ENCODE data around the gene KRTAP21-2. TPM values are rescaled to one million over a fixed set of nuclear protein-coding genes. Genes with fewer than 3 reads are reported as not detected.

KRTAP21-2 gene
- polyA plus RNA-seq, 2 of the 4 experiments (the other 2 are of a cell fraction): not detected

DNA sequence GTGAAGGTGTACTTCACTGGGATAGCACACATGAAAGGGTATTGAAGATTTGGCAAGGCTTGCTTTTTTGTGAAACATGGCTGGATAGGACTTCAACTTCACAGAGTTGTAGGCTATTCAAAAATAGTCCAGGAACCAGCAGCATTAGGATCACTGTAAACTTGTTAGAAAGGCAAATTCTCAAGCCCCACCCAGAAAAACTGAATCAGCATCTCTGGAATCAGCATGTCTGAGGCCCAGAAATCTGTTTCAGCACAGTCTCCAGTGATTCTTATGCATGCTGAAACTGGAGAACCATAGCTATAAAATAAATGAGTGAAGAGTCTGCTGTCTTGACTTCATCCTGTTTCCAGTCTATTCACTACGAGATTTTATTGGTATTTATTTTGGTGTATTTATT, 20.3 kb downstream of the KRTAP21-2 start:
- no peak for DNase-seq (ENCODE audit: low read depth in 1 of 2, low spot score in 1 of 2)
- FAIRE-seq: no peak
- Histone ChIP-seq H3K27ac (no peak overlapping the region), H3K4me3 (no peak overlapping the region), H3K9me3 (no peaks in the 10 kb centered on the region), H3K4me1 (no peaks in the 10 kb centered on the region), H3K4me2 (no peak overlapping the region)
- TF ChIP-seq TP53 (CRISPR knock-in tag; IDR thresholded peaks at IDR 0.05) (no peak), PHF8 (IDR thresholded peaks at IDR 0.05; ENCODE audit: borderline replicate concordance, low read depth) (no peak), SMC3 (IDR thresholded peaks at IDR 0.05) (no peak), HEYL (CRISPR knock-in tag; IDR thresholded peaks at IDR 0.05) (no peak), CHD4 (IDR thresholded peaks at IDR 0.05; ENCODE audit: borderline replicate concordance) (no peak), CTCF (IDR thresholded peaks at IDR 0.05) (no peak), HOXB5 (CRISPR knock-in tag; IDR thresholded peaks at IDR 0.05) (no peak), POLR2AphosphoS2 (conservative IDR thresholded peaks at IDR 0.05; ENCODE audit: low read length) (no peak), JUN (IDR thresholded peaks at IDR 0.05) (no peak), EP300 (IDR thresholded peaks at IDR 0.05) (no peak), RNF2 (IDR thresholded peaks at IDR 0.05; ENCODE audit: borderline replicate concordance, low read depth) (no peak), KDM5A (IDR thresholded peaks at IDR 0.05) (no peak), ZC3H11A (IDR thresholded peaks at IDR 0.05) (no peak), MAZ (IDR thresholded peaks at IDR 0.05; ENCODE audit: borderline replicate concordance, low read depth, low read length) (no peak)
- TF ChIP-seq, protein P1, sequence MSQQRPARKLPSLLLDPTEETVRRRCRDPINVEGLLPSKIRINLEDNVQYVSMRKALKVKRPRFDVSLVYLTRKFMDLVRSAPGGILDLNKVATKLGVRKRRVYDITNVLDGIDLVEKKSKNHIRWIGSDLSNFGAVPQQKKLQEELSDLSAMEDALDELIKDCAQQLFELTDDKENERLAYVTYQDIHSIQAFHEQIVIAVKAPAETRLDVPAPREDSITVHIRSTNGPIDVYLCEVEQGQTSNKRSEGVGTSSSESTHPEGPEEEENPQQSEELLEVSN (IDR thresholded peaks at IDR 0.05; ENCODE audit: borderline replicate concordance, low read depth): no peak
- ChIA-PET CTCF (no interaction called here), POLR2A (no interaction called here)
- WGBS (ENCODE audit: missing lambda C conversion rate): 0% methylated on average over 1 of the region's 1 CpG
- ATAC-seq: no peak

- ATAC-seq (no peak), FAIRE-seq (no peak), DNase-seq (ENCODE audit: low read depth in 1 of 2, low spot score in 1 of 2) (no peak)
- CTCF ChIA-PET: no interaction called here
- Histone ChIP-seq H3K9me3 (no peaks in the 10 kb centered on the region), H3K27ac (no peak overlapping the region), H3K4me1 (no peaks in the 10 kb centered on the region), H3K4me2 (no peak overlapping the region), H3K4me3 (no peak overlapping the region)
- TF ChIP-seq HMGXB4 (CRISPR knock-in tag; IDR thresholded peaks at IDR 0.05; ENCODE audit: borderline replicate concordance): no peak
- TF ChIP-seq MAZ (IDR thresholded peaks at IDR 0.05; ENCODE audit: borderline replicate concordance, low read depth, low read length): no peak
- no peak for TF ChIP-seq ZFP36 (IDR thresholded peaks at IDR 0.05; ENCODE audit: borderline replicate concordance, partially characterized antibody)
- TF ChIP-seq POLR2A (IDR thresholded peaks at IDR 0.05; ENCODE audit: low read length): no peak
- no peak for TF ChIP-seq NFE2L2 (conservative IDR thresholded peaks at IDR 0.05; ENCODE audit: low read length)
- POLR2A ChIA-PET: no interaction called here
- 65% methylated on average over 1 of the region's 1 CpG for WGBS (ENCODE audit: missing lambda C conversion rate)
Observed at GRCh38 chr21:30719401-30719800, 27.7 kb downstream of the KRTAP21-2 start.

DNA sequence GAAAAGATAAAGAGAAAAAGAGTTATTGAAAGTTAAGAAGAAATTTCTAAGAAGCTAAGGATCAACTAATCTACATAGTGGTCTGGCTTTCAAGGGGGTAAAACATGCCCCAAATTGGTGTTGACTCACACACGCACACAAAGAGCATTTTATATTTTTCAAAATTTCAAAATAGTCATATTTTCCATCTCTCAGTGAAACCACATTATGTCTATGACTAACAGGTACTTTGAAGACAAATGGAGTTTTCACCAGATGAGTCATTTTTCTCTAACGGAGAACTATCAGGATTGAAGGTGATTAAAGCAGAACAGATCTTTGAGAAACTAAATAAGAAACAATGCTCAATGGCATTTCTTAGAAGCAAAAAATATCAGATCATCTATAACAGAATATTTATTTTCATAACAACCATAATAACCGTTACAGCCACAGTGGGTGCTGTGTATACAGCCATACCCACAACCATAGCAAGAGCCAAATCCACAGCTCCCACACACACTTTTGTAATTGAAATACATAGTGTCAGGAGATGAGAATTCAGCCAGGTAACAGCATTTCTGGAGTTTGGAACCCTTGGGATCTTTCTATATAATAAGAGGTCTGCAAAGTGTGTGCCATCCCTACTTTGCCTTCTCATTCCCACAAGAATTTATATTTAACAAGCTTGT, 28.7 kb downstream of the KRTAP21-2 start, which contains the start of gene KRTAP21-3:
Gene KRTAP21-3 (minus strand): TSS at position 539 of the 671 bp plus-strand sequence. CDS start 18 bp downstream, at position 521.
- ATAC-seq: no peak
- H3K4me2 ChIP-seq: no peak within 1 kb of the TSS
- no peak for FAIRE-seq
- ChIA-PET POLR2A (no interaction called here), CTCF (no interaction called here)
- no peak within 1 kb of the TSS for H3K27ac ChIP-seq
- H3K9me3 ChIP-seq: no peaks in the 10 kb centered on the region
- no peak for DNase-seq (ENCODE audit: low read depth in 1 of 2, low spot score in 1 of 2)
- H3K4me3 ChIP-seq: no peak within 1 kb of the TSS
- 11% methylated on average over 3 of the region's 3 CpGs for WGBS (ENCODE audit: missing lambda C conversion rate)
- H3K4me1 ChIP-seq: no peaks in the 10 kb centered on the region
- no peak for TF ChIP-seq REST (IDR thresholded peaks at IDR 0.05)
- TF ChIP-seq JUN (IDR thresholded peaks at IDR 0.05): no peak
- no peak for TF ChIP-seq POLR2AphosphoS2 (conservative IDR thresholded peaks at IDR 0.05; ENCODE audit: low read length)
- TF ChIP-seq GATA3 (IDR thresholded peaks at IDR 0.05; ENCODE audit: borderline replicate concordance): no peak
- no peak for TF ChIP-seq HOXB5 (CRISPR knock-in tag; IDR thresholded peaks at IDR 0.05)
- TF ChIP-seq TFCP2L1 (CRISPR knock-in tag; IDR thresholded peaks at IDR 0.05): no peak
- no peak for TF ChIP-seq RNF2 (IDR thresholded peaks at IDR 0.05; ENCODE audit: borderline replicate concordance, low read depth)
- TF ChIP-seq CHD2 (IDR thresholded peaks at IDR 0.05; ENCODE audit: low read length, partially characterized antibody): no peak
- TF ChIP-seq HOXB13 (CRISPR knock-in tag; IDR thresholded peaks at IDR 0.05; ENCODE audit: low read depth): no peak
- TF ChIP-seq ZSCAN20 (CRISPR knock-in tag; IDR thresholded peaks at IDR 0.05): no peak

Measured in A549 (cell line).